ENCODE results near the gene RPSA.

DNA sequence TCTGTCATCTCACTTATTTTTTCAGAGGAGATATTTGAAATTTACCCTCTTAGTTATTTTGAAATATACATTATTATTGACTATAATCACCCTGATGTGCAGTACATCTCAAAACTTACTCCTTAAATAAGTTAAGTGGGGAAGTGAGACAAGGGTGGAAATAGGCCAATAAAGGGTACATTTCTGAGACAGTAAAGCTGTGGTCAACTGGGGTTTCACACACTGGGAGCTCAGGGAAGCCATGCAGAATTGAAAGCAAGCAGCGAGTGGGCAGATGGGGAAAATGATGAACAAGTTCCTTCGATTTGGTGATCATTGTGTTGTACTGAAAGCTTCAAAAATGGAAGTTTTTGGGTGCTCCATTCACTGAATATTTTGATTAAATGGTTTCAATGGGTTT lies 39.4 kb downstream of the RPSA start:
- no peak for TF ChIP-seq POLR2A (IDR thresholded peaks at IDR 0.05; ENCODE audit: borderline replicate concordance, extremely low read depth, insufficient read depth, insufficient read length)
- no peak for TF ChIP-seq CTCF (IDR thresholded peaks at IDR 0.05 in 2 of 3, conservative IDR thresholded peaks at IDR 0.05 in 1 of 3; ENCODE audit: borderline replicate concordance in 1 of 3, insufficient read depth in 1 of 3, low read depth in 2 of 3, low read length in 2 of 3)
- TF ChIP-seq FOSL1 (IDR thresholded peaks at IDR 0.05; ENCODE audit: low read depth) = no peak
- TF ChIP-seq EZH2 (IDR thresholded peaks at IDR 0.05) = no peak
- TF ChIP-seq EZH2phosphoT487 (IDR thresholded peaks at IDR 0.05; ENCODE audit: borderline replicate concordance) = no peak
- no peak for TF ChIP-seq ZNF274 (IDR thresholded peaks at IDR 0.05; ENCODE audit: low read depth, low read length)
- TF ChIP-seq YY1 (IDR thresholded peaks at IDR 0.05; ENCODE audit: extremely low read depth, insufficient replicate concordance, low read depth, low read length) = no peak
